WTC11 (cell line): ENCODE measurements around the gene LAMC3. TPM values are rescaled to one million over a fixed set of nuclear protein-coding genes. Genes with fewer than 3 reads are reported as not detected.

Source experiments
- ATAC-seq: fragments of 200-7000 bp; cut with Tn5 transposase; 2 replicates; pipeline ENCODE4 v1.10.0; 2021; ENCODE audit warnings: mild to moderate bottlenecking, moderate library complexity
- CTCF ChIA-PET: fragments of 300-600 bp; sonication (Branson Sonifier 250); formaldehyde crosslinking; loops from one replicate; lab custom pipeline; 2021; ENCODE audit warnings: antibody characterized with exemption; lab: Charles Lee
- POLR2A ChIA-PET: fragments of 350-600 bp; sonication (Branson Sonifier 250); formaldehyde crosslinking; loops from one replicate; lab custom pipeline; 2021; ENCODE audit warnings: antibody characterized with exemption; lab: Charles Lee
- DNase-seq: peaks from one replicate; pipeline ENCODE4 v3.0.0; 2021; ENCODE audit warnings: low spot score
- H3K27ac Mint-ChIP-seq: 2 replicates; pipeline ENCODE4 v1.8.0; 2021; ENCODE audit warnings: mixed read lengths
- H3K27me3 Mint-ChIP-seq: 2 replicates; pipeline ENCODE4 v1.8.0; 2021; ENCODE audit warnings: low read depth, mild to moderate bottlenecking, moderate library complexity, mixed read lengths
- H3K36me3 Mint-ChIP-seq: 2 replicates; pipeline ENCODE4 v1.8.0; 2021; ENCODE audit warnings: mixed read lengths
- H3K4me1 Mint-ChIP-seq: 2 replicates; pipeline ENCODE4 v1.8.0; 2022; ENCODE audit warnings: mixed read lengths
- H3K4me3 Mint-ChIP-seq: 2 replicates; pipeline ENCODE4 v1.8.0; 2021; ENCODE audit warnings: mild to moderate bottlenecking, moderate library complexity, mixed read lengths
- H3K9me3 Mint-ChIP-seq: 2 replicates; pipeline ENCODE4 v1.8.0; 2021; ENCODE audit warnings: mixed read lengths
- AFF4 ChIP-seq: sonication (generic); formaldehyde crosslinking; IDR thresholded peaks from 2 replicates; pipeline ENCODE4 v1.8.1; 2023; ENCODE audit warnings: mild to moderate bottlenecking, missing genetic modification reagents, borderline replicate concordance
- CREM ChIP-seq: sonication (generic); formaldehyde crosslinking; IDR thresholded peaks from 2 replicates; pipeline ENCODE4 v1.8.1; 2022; ENCODE audit warnings: mild to moderate bottlenecking, missing genetic modification reagents, moderate library complexity
- CTCF ChIP-seq: fragments of 200-600 bp; IDR thresholded peaks from 2 replicates; pipeline ENCODE4 v1.8.0; 2022; ENCODE audit warnings: antibody characterized with exemption
- E2F1 ChIP-seq: sonication (generic); formaldehyde crosslinking; IDR thresholded peaks from 2 replicates; pipeline ENCODE4 v1.8.0; 2022; ENCODE audit warnings: mild to moderate bottlenecking, missing genetic modification reagents
- E2F5 ChIP-seq: sonication (generic); formaldehyde crosslinking; IDR thresholded peaks from 2 replicates; pipeline ENCODE4 v1.8.1; 2022; ENCODE audit warnings: mild to moderate bottlenecking, moderate library complexity, missing genetic modification reagents
- ELF4 ChIP-seq: sonication (generic); formaldehyde crosslinking; IDR thresholded peaks from 2 replicates; pipeline ENCODE4 v1.8.1; 2022; ENCODE audit warnings: low read depth, mild to moderate bottlenecking, moderate library complexity, missing genetic modification reagents
- ERG ChIP-seq: fragments of 250-450 bp; sonication (Bioruptor Pico); IDR thresholded peaks from 2 replicates; pipeline ENCODE4 v1.8.0; 2021; ENCODE audit warnings: mild to moderate bottlenecking
- ESRRA ChIP-seq: sonication (generic); formaldehyde crosslinking; IDR thresholded peaks from 2 replicates; pipeline ENCODE4 v1.8.1; 2022; ENCODE audit warnings: mild to moderate bottlenecking, missing genetic modification reagents, borderline replicate concordance
- ETV6 ChIP-seq: sonication (generic); formaldehyde crosslinking; IDR thresholded peaks from 2 replicates; pipeline ENCODE4 v1.8.1; 2022; ENCODE audit warnings: mild to moderate bottlenecking, missing genetic modification reagents
- FOXP4 ChIP-seq: sonication (generic); formaldehyde crosslinking; IDR thresholded peaks from 2 replicates; pipeline ENCODE4 v1.8.0; 2022; ENCODE audit warnings: mild to moderate bottlenecking, missing genetic modification reagents
- HMGXB4 ChIP-seq: sonication (generic); formaldehyde crosslinking; IDR thresholded peaks from 2 replicates; pipeline ENCODE4 v1.8.1; 2023; ENCODE audit warnings: mild to moderate bottlenecking, moderate library complexity, missing genetic modification reagents
- JAZF1 ChIP-seq: fragments of 250-450 bp; sonication (Bioruptor Pico); IDR thresholded peaks from 2 replicates; pipeline ENCODE4 v1.9.0; 2021; ENCODE audit warnings: moderate library complexity, mild to moderate bottlenecking, inconsistent platforms
- MAX ChIP-seq: sonication (generic); formaldehyde crosslinking; IDR thresholded peaks from 2 replicates; pipeline ENCODE4 v1.8.0; 2022; ENCODE audit warnings: mild to moderate bottlenecking, missing genetic modification reagents
- PRDM15 ChIP-seq: sonication (generic); formaldehyde crosslinking; IDR thresholded peaks from 2 replicates; pipeline ENCODE4 v1.8.0; 2022; ENCODE audit warnings: missing genetic modification reagents
- ZBTB21 ChIP-seq: sonication (generic); formaldehyde crosslinking; IDR thresholded peaks from 2 replicates; pipeline ENCODE4 v1.8.1; 2023; ENCODE audit warnings: mild to moderate bottlenecking, missing genetic modification reagents, borderline replicate concordance
- ZNF232 ChIP-seq: sonication (generic); formaldehyde crosslinking; IDR thresholded peaks from 2 replicates; pipeline ENCODE4 v1.8.0; 2022; ENCODE audit warnings: mild to moderate bottlenecking, missing genetic modification reagents
- ZNF317 ChIP-seq: sonication (generic); formaldehyde crosslinking; IDR thresholded peaks from 2 replicates; pipeline ENCODE4 v1.8.1; 2023; ENCODE audit warnings: low read depth, mild to moderate bottlenecking, moderate library complexity, missing genetic modification reagents, borderline replicate concordance
- ZNF396 ChIP-seq: fragments of 250-450 bp; sonication (Bioruptor Pico); IDR thresholded peaks from 2 replicates; pipeline ENCODE4 v1.8.0; 2021; ENCODE audit warnings: mild to moderate bottlenecking, moderate library complexity, borderline replicate concordance
- ZNF671 ChIP-seq: fragments of 250-450 bp; sonication (Bioruptor Pico); IDR thresholded peaks from 2 replicates; pipeline ENCODE4 v1.8.0; 2021; ENCODE audit warnings: mild to moderate bottlenecking
- total RNA-seq: library from RNA; stranded (reverse); gene quantifications from 3 replicates; pipeline ENCODE4 v1.2.3, GENCODE V29; 2021

Gene LAMC3
- total RNA-seq, 1 experiment from 2014 or later: 50.9 TPM

- TF ChIP-seq CTCF: no peak
- TF ChIP-seq CREM (CRISPR knock-in tag): no peak
- TF ChIP-seq ZBTB21: no peak
- no peak for TF ChIP-seq MAX (CRISPR knock-in tag)
- TF ChIP-seq ZNF671 (CRISPR knock-in tag): no peak
- no peak for TF ChIP-seq ZNF396
- TF ChIP-seq ZNF232 (CRISPR knock-in tag): no peak
- TF ChIP-seq FOXP4 (CRISPR knock-in tag): no peak
- TF ChIP-seq E2F5 (CRISPR knock-in tag): no peak
- no peak for TF ChIP-seq AFF4 (CRISPR knock-in tag)
- no peak for TF ChIP-seq E2F1 (CRISPR knock-in tag)
- no peak for TF ChIP-seq PRDM15
- TF ChIP-seq ESRRA (CRISPR knock-in tag): no peak
- no peak for TF ChIP-seq JAZF1 (CRISPR knock-in tag)
- no peak for TF ChIP-seq ZNF317
- TF ChIP-seq HMGXB4 (CRISPR knock-in tag): no peak
- TF ChIP-seq ETV6 (CRISPR knock-in tag): no peak
- no peak for TF ChIP-seq ERG
- TF ChIP-seq ELF4 (CRISPR knock-in tag): no peak
- no peak for DNase-seq
- ATAC-seq: no peak
- ChIA-PET CTCF (no interaction called here), POLR2A (interaction anchor here (1.0 kb wide), 1 partner anchor 12 kb away, joined by 3 read pairs; no protein-coding TSS in a partner anchor)
- no peaks in the 10 kb centered on the region for H3K27me3 Mint-ChIP-seq
- peaks cover 4% of the 10 kb centered on the region for H3K36me3 Mint-ChIP-seq
- H3K27ac Mint-ChIP-seq: no peak overlapping the region
- no peak overlapping the region for H3K4me3 Mint-ChIP-seq
- peaks cover 10% of the 10 kb centered on the region for H3K9me3 Mint-ChIP-seq
- no peaks in the 10 kb centered on the region for H3K4me1 Mint-ChIP-seq
Observed at GRCh38 chr9:130960522-130961378, 48.2 kb upstream of the LAMC3 start.
